HG03457 (cell line): ENCODE results near the gene UBE2E1.

Experiments
- ATAC-seq: cut with Tn5 transposase; IDR thresholded peaks from one replicate; pipeline ENCODE4 v1.9.1; 2021; ENCODE audit warnings: moderate number of reproducible peaks; ENCODE audit not compliant: unreplicated experiment

The UBE2E1 gene

DNA sequence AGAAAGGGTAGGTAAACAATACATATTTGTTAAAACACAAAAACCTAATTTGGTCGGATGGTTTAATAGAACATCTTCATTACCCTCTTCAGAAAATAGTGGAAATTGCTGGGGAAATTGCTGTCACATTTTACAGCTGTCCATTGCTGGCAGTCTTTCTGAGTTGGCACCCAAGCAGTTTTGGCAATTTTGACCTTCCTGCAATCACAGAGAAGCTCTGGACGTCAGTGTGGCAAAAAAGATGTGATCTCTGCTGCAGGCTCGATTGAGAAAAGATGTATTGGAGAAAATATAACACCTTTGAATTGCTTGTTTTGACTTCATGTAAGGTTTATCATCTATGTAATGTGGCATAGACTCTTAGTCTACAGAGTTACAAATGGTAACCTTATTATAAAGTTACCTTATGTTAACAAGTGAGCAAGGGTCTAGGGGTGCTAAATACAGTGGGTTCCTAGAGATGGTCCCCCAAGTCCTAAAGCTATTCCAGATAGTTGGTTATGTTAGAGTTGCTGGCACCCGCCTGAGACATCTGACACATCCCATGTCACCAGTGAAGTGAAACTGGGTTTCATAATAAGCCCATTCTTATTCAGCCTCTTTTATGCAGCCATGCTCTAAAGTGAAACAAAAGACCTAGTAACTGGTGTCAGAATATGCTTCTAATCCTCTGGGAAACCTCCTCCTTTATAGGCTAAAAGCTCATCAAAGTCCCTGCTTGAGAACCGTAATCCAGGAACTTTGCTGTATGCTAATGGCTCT, 14.0 kb downstream of the UBE2E1 start:
- ATAC-seq, result no peak

DNA sequence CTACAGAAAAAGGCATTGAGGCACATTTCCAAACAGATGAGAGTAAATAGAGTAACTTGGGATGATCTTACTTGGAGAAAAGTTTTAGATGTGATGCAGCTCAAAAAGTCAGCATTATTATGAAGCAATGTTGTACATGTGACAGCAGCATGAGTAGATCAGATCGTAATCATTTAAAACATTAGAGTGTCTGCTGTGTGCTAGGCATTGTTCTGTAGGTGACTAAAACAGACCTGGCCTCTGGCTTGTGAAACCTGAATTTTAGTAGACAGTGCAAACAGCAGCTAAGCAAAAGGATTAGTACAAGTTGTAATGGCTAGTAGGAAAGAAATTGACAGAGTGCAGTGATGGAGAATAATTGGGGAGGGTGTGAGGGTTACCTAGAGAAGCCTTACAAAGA, 15.1 kb downstream of the UBE2E1 start:
- ATAC-seq, result no peak

DNA sequence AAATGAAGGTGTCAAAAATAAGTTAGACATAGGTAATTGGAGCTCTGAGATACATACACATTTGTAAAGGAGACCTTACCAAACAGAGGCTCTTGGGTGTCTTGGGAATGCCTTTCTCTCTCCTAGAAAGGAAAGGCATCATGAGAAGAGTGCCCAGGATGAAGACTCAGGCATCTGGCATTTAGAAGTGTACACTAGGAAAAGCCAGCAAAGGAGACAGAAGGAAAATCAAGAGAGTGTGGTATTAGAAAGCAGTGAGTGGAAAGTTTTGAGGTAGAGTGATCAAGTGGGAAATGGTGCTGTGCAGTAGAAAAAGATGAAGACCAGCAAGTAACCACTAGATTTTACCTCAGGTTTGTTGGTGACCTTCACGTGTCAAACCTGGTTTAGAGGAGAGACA, 16.1 kb downstream of the UBE2E1 start:
- no peak for ATAC-seq

DNA sequence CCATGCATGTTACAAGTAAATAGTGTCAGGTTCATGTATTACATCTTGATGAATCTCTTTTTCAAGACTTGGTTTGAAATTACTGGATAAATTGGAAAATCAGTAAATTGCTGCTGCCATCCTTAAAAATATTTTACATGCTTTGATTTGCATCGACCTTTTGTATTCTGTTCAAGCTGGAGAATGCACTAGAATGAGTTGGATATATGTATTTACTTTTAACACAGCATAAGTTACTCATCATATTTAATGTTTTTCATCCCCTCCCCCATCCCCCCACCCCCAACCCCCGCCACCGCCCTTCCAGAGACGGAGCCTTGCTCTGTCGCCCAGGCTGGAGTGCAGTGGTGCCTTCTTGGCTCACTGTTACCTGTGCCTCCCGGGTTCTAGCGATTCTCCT, 16.8 kb downstream of the UBE2E1 start:
- no peak for ATAC-seq

DNA sequence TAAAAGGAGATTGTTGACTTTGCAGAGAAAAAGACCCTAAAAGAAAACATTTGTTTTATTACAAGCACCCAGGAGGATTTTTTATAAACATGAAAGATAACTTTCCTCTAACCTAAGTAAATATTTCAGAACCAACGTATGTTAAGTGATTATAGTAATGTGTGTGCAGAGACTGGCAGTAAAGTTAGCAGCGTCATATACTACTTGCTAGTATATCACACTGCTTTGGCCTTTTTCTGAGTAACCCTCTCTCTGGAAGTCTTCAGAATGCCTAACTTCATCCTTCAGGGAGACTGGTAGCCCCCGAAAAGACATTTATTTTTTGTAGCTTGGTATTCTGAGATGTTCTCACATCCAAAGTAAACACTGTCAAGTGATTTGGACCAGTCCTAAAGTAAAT, 17.9 kb downstream of the UBE2E1 start:
- ATAC-seq, result no peak

DNA sequence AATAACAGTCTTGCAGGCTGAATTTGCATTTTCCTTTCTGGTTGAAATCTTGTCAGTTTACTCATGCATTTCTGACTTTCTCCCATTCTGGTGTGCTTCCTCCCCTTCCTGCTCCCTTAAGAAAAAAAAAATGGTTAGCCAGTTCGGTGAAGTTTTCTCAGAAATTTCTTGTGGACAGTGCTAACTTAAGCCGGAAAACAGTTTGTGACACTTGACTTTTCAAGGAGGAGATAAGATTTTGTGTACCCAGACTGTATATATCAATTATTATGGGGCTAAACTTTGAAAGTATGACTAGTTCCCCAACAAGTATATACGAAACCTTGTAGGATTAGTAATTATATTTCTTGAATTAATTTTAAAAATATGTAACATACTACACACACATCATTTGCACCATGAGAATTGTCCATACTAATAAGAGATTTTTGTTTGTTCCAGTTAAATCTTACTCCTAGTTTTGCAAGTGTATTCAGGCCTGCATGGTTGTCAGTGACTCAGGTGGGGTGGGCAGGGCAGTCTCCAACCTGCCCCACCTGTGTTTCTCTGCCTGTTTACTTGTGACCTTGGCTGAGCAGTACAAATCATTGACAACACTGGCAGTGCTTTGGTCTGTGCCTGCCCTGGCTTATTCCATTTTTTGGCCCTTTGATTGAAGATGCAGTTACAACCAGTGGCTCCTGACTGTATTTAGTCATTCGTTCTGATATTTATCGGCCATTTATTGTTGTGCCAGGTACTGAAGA, 19.1 kb downstream of the UBE2E1 start:
- no peak for ATAC-seq

DNA sequence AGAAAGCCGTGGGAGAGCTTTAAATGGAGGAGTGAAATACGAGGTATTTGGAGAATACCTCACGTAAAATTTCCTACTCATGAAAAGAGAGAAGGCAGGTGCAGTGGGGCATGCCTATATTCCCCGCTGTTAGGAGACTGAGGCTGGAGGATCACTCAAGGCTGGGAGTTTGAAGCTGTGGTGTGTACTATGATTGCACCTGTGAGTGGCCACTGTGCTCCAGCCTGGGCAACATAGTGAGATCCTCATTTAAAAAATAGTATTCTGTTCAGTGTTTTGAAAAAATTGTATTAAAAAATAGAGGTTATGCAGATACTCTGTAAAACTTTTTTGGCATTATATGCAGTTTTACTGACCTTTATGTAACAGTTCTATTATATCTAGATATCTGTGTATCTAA, 20.0 kb downstream of the UBE2E1 start:
- no peak for ATAC-seq

DNA sequence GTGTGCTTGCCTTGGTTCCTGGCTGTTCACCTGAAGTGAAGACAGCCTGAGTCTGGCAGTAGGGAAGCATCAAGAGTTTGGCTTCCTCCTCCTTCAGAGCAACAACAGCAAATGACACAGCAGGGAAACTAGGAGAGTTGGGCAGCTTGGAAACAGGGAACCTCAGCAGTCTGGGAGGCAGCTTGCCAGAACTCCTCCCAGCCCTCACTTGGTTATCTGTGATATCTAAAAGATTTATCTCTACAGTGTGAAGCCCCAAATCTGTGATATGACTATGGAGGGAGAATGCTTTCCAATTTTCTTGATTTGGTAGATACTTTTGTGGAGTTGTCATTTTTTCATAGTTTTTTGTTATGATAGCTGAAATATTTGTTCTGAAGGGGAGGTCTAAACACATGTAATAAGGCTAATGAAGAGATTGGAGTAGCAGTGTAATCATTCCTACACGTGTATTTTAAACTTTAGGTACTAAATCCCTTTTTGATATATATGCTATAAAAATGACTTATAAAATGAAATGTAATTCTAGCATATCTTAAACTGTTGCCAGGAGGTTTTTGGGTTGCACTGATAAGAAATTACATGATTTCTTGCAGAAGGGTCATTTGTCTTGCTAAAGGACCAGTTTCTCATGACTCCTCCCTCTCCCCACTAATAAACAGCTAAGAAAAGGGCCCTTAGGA, 20.8 kb downstream of the UBE2E1 start:
- no peak for ATAC-seq

DNA sequence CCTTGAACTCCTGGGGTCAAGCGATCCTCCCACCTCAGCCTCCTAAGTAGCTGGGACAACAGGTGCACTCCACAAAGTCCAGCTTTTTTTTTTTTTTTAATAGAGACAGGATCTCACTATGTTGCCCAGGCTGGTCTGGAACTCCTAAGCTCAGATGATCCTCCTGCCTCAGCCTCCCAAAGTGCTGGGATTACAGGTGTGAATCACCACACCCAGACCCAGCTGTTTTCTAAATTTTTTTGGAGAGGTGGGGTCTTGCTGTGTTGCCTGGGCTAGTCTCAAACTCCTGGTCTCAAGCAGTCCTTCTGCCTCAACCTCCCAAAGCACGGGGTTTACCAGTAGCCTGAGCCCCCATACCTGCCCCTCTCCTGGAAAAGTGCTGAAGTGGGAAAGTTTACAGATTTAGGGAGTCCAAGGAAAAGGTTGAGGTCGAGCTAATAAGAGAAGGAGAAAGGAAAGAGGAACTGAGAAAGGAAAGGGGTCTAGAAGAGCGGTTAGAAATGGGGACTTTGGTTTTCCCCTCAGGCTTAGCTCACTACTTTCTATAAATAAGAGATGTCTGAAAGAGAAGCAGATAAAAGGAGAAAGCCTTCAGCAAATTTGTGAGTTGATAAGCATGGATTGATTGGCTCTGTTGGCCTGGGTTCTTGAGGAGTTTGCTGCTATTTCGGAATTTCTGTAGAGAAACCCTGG, 23.6 kb downstream of the UBE2E1 start:
- ATAC-seq, result peak; percentile 49

DNA sequence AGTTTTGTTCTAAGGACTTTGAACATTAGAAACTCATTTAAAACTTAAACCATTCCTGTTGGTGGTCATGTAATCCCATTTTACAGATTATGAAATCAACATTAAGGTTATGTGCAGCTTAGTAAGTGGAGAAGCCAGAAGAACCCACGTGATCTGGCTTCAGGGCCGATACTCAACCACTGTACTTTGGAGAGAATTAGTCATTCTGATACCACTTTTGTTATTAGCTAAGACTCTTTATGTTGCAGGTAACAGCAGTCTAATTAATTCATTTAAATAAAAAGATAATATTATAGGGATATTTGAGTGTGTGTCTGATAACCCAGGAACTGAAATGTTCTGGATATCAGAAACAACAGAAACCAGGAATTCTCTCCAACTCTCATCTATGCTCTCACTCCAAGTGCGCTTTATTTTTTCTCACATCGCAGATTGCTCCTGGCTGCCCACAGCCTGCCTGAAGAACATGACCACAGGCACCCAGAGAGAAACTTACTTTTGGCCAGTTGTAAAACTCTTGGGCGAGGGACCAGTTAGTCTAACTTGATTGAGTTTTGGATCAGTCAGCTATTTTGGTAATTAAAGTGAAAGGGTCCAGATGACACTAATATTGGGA, 25.2 kb downstream of the UBE2E1 start:
- ATAC-seq, result peak; percentile 76

DNA sequence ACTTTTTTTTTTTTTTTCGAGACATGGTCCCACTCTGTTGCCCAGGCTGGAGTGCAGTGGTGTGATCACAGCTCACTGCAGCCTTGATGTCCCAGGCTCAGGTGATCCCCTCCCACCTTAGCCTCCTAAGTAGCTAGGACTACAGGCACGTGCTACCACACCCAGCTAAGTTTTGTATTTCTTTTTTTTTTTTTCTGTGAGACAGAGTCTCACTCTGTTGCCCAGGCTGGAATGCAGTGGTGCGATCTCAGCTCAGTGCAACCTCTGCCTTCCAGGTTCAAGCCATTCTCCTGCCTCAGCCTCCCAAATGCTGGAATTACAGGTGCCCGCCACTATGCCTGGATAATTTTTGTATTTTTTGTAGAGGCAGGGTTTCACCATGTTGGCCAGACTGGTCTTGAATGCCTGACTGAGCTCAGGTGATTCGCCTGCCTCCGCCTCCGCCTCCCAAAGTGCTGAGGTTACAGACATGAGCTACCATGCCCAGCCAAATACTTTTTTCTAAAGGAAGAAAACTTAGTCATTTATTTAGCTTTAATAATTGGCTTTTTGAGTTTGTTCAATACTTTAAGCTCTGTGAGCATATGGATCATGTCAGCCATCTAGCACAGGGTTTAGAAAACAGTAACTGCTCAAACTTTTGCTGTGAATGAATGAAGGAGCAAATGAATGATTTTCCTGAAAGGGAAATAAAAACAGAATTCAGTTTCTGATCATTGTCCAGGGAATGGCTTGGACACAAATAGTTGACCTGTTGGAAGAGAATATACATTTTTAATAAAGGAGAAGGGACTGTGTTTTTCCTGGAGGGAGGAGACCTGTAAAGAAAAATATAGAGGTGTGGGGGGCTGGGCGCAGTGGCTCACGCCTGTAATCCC, 26.0 kb downstream of the UBE2E1 start:
- ATAC-seq, result peak; percentile 20

DNA sequence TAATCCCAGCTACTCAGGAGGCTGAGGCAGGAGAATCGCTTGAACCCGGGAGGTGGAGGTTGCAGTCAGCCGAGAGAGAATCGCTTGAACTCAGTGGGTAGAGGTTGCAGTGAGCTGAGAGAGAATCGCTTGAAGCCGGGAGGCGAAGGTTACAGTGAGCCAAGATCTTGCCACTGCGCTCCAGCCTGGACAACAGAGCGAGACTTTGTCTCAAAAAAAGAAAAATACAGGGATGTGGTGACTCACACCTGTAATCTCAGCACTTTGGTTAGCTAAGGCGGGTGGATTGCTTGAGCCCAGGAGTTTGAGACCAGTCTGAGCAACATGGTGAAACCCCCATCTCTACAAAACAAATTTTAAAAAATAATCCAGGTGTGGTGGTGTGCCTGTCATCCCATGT, 26.8 kb downstream of the UBE2E1 start:
- no peak for ATAC-seq

DNA sequence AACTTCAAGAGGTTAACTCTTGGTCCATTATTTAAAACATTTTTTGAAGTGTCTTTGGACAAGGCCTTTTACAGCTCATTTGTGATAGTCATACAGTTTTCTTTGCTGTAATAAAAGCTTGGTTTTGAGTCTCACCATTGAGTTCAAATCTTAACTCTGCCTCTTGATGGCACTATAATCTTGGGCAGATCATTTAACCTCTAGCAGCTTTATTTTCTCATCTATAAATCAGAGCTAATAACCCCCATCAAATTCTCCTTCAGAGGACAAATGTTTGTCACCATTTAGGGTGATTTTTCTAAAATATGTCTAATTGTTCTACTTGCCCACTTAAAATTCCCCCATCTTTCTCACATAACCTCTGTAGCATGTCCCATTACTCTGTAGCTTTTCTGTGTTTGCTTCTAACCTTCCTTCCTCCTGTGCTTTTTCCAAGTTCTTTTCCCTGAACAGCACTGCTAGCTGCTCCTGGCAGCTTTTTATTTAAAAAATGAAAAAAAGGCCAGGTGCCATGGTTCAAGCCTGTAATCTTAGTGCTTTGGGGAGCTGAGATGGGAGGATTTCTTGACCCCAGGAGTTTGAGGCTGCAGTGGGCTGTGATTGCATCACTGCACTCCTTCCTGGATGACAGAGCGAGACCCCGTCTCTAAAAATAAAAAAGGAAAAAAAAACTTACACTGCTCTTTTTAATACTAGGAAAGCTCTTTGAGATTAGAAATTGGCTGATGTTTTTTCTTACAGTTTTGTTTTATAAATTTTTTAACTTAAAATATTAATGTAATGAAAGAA, 28.5 kb downstream of the UBE2E1 start:
- ATAC-seq, result no peak

DNA sequence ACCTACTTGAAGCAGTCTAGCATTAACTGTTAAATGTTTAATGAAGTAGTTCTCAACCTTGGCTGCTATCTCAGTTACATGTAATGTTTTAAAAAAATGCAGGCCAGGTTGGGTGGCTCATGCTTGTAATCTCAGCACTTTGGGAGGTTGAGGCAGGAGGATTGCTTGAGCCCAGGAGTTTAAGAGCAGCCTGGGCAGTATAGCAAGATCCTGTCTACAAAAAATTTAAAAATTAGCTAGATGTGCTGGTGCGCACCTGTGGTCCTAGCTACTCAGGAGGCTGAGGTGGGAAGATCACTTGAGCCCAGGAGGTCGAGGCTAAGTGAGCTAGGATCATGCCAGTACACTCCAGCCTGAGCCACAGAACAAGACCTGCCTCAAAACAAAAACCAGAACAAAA, 29.3 kb downstream of the UBE2E1 start:
- no peak for ATAC-seq

DNA sequence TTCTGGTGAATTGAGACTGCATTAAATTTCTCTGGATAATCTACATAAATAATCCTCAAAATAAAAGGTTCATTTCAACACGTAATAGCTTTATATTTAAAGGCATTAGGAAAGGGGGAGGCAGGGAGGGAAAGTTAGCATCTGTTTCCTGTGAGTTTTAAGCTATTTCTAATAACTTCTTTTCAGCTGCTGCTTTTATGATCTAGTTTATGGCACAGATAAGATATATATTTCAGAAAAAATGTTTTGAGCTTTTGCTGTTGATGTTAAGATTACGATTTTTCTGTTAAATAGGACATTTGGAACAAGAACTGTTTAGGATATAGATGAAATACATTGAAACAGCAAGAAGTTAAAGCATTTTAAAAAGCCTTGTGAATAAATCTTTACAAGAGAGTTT, 30.0 kb downstream of the UBE2E1 start:
- ATAC-seq, result no peak

DNA sequence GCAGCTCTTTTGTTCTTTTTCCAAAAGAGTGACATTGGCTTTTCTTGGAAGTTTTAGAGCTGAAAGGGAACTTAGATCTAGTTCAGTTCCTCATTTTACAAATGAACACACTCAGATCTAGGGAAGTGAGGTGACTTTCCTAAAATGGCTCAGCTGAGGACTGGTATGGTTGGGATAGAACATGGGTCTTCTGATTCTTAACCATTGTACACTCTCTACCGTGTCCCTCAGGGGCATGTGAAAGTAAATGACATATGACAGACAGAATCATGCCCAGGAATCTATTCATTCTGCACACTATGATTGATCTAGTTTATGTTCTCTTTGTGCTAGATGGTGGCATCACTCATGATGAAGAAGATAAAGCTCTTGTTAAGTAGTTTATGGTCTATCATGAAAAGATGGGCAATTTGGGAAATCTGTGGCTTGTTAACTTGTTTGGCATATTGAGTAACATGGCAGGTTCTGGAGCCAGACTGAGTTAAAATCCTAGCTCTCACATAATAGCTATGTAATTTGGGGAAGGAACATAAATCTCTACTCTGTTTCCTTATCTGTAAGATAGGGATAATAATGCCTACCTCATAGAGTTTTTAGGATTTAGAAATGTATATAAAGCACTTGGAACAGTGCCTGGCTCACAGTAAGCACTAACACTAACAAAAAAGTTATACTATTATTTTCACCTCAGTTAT, 30.9 kb downstream of the UBE2E1 start:
- no peak for ATAC-seq

DNA sequence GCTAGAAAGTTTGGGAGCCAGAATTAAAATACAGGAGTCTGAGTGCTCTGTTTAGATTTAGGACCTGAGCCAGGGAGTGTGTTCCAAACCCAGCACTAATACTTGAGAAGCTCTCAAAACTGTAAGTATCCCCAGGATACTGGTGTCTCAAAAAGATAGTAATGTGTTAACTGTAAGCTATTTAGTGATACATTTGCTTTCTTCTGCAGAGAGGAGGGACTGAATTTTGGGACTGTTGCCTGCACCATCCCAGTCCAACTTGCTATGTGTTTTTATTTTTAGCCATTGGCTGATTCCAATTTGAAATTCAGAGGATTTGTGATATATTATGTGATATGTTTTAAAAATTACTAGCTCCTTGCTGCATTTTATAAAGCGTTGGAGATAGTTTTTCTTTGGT, 31.5 kb downstream of the UBE2E1 start:
- no peak for ATAC-seq

DNA sequence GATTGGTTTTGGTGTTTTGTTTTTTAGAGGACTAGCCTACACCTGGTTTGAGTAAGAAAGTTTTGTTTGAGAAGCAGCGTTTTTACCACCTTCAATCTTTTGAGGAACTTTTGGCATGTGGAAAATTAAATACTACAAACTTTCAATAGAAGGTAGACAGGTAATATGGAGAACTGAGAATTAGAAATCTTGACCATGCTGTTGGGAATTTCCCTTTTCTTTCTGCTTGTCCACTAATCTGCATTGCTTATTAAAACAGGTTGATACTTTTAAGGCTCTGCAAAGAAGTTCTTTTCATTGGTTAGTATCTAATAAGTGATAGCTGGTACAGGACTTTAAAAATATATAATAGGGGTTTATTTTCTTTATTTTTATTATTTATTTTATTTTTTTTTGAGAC, 31.9 kb downstream of the UBE2E1 start:
- peak; percentile 47 for ATAC-seq

DNA sequence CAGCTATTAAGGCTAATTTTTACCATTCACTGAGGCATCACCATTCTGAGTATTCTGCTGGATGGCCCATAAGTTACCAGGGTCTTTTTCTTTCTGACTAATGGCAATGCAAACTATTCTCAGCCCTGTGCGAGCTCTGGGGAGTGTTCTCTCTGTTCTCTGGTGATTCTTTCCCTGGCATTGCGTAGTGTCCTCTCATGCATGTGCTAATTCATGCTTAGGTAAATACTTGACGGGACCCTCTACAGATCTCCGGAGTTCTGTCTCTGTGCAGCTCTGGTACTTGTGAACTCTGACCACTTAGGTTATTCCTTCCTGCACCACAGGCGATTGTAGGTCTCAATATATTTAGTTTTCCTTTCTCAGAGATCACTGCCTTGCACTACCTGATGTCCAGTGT, 34.8 kb downstream of the UBE2E1 start:
- no peak for ATAC-seq
